Uterus (tissue), 2 donors: ENCODE data around the gene HLTF.

Experiments
- POLR2A ChIP-seq, 2 donors: fragments of 450-650 bp; IDR thresholded peaks; one replicate each; pipeline ENCODE4 v1.6.1; 2016; ENCODE audit warnings: antibody characterized with exemption in 2 of 2, mild to moderate bottlenecking in 1 of 2, moderate library complexity in 1 of 2
- TF ChIP-seq, protein P1 (sequence below), 4 experiments: fragments of 200-600 bp in 2 of 4; fragments of 450-650 bp in 2 of 4; sonication (generic) in 2 of 4; IDR thresholded peaks; one replicate each; pipeline ENCODE4 v1.5.1; 2016 to 2019; ENCODE audit warnings: antibody characterized with exemption in 4 of 4, mild to moderate bottlenecking in 2 of 4, moderate library complexity in 1 of 4

DNA sequence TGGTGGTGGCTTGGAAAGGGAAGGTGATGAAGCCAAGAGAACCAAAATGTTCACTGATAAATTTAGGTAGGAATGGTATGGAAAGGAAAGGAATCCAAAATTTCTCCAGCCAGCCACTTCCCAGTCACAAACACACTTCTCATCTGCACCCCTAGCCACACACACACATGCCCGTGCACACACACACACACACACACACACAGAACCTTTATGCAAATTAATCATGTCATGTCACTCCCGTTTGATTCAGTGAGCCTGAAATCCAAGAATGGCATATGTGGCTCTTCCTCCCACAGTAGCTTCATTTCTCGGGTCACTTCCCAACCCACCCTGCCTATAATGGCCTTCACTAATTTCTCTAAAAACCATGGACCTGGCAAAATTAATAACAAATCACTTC lies 3.1 kb upstream of the HLTF start:
- TF ChIP-seq, protein P1, sequence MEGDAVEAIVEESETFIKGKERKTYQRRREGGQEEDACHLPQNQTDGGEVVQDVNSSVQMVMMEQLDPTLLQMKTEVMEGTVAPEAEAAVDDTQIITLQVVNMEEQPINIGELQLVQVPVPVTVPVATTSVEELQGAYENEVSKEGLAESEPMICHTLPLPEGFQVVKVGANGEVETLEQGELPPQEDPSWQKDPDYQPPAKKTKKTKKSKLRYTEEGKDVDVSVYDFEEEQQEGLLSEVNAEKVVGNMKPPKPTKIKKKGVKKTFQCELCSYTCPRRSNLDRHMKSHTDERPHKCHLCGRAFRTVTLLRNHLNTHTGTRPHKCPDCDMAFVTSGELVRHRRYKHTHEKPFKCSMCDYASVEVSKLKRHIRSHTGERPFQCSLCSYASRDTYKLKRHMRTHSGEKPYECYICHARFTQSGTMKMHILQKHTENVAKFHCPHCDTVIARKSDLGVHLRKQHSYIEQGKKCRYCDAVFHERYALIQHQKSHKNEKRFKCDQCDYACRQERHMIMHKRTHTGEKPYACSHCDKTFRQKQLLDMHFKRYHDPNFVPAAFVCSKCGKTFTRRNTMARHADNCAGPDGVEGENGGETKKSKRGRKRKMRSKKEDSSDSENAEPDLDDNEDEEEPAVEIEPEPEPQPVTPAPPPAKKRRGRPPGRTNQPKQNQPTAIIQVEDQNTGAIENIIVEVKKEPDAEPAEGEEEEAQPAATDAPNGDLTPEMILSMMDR (IDR thresholded peaks at IDR 0.05) = no peak
- no peak for TF ChIP-seq POLR2A (IDR thresholded peaks at IDR 0.05)
